ENCODE data around the gene NFIC. TPM values are rescaled to one million over a fixed set of nuclear protein-coding genes. Genes with fewer than 3 reads are reported as not detected.
"Not testable (repeated sequence)": the region's sequence is repeated elsewhere in the genome, so short reads cannot be mapped to it uniquely, and the experiment has no call there.

Gene NFIC
- total RNA-seq, 1 experiment from 2014 or later, result 75.6 TPM

DNA sequence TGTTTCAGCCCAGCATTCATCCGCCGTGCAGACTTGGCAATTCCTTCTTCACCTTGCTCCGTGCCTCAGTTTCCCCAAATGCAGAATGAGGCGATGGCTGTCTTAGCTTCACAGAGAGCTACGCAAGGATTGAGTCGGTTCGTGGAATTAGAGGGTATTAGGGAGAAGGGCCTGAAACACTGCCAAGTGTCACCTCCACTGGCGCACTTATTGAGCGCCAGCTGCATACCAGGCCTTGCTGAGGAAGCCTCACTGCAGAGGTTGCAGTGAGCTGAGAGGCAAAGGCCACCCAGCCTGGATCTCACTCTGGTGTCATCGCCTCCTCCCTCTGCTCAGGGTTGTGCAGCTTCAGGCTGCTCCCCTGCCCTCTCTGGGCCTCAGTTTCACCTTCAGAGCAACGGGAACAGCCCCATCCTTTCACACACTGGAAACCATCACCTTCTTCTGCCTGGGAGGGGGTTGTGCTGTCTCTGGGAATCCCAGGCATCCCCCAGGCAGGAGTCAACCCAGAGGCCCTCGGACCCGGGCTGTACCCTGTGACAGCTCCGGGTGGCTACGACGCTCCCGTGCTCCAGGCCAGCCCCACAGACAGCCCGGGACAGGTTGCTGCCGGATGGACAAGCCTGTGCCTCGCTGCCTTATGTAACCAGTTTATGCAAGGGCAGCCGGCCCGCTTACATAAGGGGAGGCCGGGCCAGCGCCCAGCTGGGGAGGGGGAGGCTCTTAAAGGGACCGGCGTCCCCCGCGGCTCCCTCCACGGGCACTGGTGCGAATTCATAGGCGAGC is 31.9 kb downstream of the NFIC start:
- Histone ChIP-seq H3K9me3 (ENCODE audit: insufficient read depth, low read depth) (no peaks in the 10 kb centered on the region), H3K27ac (no peak overlapping the region), H3K36me3 (ENCODE audit: low read depth) (no peaks in the 10 kb centered on the region), H2AFZ (no peak overlapping the region), H4K20me1 (ENCODE audit: insufficient read depth) (peaks cover 55% of the 10 kb centered on the region), H3K27me3 (ENCODE audit: insufficient read depth, low read depth) (no peaks in the 10 kb centered on the region), H3K4me2 (no peak overlapping the region), H3K4me3 (no peak overlapping the region), H3K9me2 (ENCODE audit: insufficient read depth) (no peaks in the 10 kb centered on the region), H3F3A (ENCODE audit: insufficient read depth, low read depth) (no peaks in the 10 kb centered on the region), H3K79me2 (ENCODE audit: low read depth) (peaks cover 27% of the 10 kb centered on the region), H3K4me1 (replicated peaks; ENCODE audit: insufficient read depth) (no peaks in the 10 kb centered on the region)
- TF ChIP-seq, protein P1, sequence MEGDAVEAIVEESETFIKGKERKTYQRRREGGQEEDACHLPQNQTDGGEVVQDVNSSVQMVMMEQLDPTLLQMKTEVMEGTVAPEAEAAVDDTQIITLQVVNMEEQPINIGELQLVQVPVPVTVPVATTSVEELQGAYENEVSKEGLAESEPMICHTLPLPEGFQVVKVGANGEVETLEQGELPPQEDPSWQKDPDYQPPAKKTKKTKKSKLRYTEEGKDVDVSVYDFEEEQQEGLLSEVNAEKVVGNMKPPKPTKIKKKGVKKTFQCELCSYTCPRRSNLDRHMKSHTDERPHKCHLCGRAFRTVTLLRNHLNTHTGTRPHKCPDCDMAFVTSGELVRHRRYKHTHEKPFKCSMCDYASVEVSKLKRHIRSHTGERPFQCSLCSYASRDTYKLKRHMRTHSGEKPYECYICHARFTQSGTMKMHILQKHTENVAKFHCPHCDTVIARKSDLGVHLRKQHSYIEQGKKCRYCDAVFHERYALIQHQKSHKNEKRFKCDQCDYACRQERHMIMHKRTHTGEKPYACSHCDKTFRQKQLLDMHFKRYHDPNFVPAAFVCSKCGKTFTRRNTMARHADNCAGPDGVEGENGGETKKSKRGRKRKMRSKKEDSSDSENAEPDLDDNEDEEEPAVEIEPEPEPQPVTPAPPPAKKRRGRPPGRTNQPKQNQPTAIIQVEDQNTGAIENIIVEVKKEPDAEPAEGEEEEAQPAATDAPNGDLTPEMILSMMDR (conservative IDR thresholded peaks at IDR 0.05), result no peak
- no peak for TF ChIP-seq EZH2 (IDR thresholded peaks at IDR 0.05; ENCODE audit: low read depth)
- no TSS peak for BruUV-seq (replicated peaks)
- no peak for DNase-seq
- intact Hi-C loops (cut with micrococcal nuclease; ENCODE audit: unreplicated experiment), result no loop called here
- ChIA-PET POLR2A (ENCODE audit: unreplicated experiment) (no interaction called here), CTCF (no interaction called here)

- Histone ChIP-seq H3K9me3 (ENCODE audit: insufficient read depth, low read depth) (no peaks in the 10 kb centered on the region), H3K9me2 (ENCODE audit: insufficient read depth) (no peaks in the 10 kb centered on the region), H3K27ac (no peak overlapping the region), H2AFZ (no peak overlapping the region), H3K27me3 (ENCODE audit: insufficient read depth, low read depth) (no peaks in the 10 kb centered on the region), H3K4me3 (no peak overlapping the region), H3F3A (ENCODE audit: insufficient read depth, low read depth) (no peaks in the 10 kb centered on the region), H4K20me1 (ENCODE audit: insufficient read depth) (peaks cover 55% of the 10 kb centered on the region), H3K79me2 (ENCODE audit: low read depth) (peaks cover 28% of the 10 kb centered on the region), H3K4me2 (no peak overlapping the region), H3K36me3 (ENCODE audit: low read depth) (no peaks in the 10 kb centered on the region), H3K4me1 (replicated peaks; ENCODE audit: insufficient read depth) (no peaks in the 10 kb centered on the region)
- no peak for TF ChIP-seq EZH2 (IDR thresholded peaks at IDR 0.05; ENCODE audit: low read depth)
- TF ChIP-seq, protein P1 (conservative IDR thresholded peaks at IDR 0.05), result no peak
- ChIA-PET POLR2A (ENCODE audit: unreplicated experiment) (no interaction called here), CTCF (no interaction called here)
- no TSS peak for BruUV-seq (replicated peaks)
- no peak for DNase-seq
- intact Hi-C loops (cut with micrococcal nuclease; ENCODE audit: unreplicated experiment), result no loop called here
Observed at GRCh38 chr19:3398900-3399278, 32.5 kb downstream of the NFIC start.

DNA sequence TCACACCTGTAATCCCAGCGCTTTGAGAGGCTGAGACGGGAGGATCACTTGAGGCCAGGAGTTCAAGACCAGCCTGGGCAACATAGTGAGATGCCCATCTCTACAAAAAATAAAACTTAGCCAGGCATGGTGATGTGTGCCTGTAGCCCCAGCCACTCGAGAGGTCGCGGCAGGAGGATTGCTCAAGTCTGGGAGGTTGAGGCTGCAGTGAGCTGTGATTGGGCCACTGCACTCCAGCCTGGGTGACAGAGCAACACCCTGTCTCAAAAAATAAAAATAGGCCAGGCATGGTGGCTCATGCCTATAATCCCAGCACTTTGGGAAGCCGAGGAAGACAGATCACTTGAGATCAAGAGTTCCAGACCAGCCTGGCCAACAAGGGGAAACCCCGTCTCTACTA is 32.9 kb downstream of the NFIC start:
- H3K79me2 ChIP-seq (ENCODE audit: low read depth), result peaks cover 28% of the 10 kb centered on the region

More for the DNA sequence above, 32.9 kb downstream of the NFIC start:
- DNase-seq; H3K27me3 ChIP-seq (ENCODE audit: insufficient read depth, low read depth); BruUV-seq (replicated peaks); POLR2A ChIA-PET (ENCODE audit: unreplicated experiment); H3K4me2 ChIP-seq; H3K36me3 ChIP-seq (ENCODE audit: low read depth); H3K9me3 ChIP-seq (ENCODE audit: insufficient read depth, low read depth); H3K4me1 ChIP-seq (replicated peaks; ENCODE audit: insufficient read depth); intact Hi-C loops (cut with micrococcal nuclease; ENCODE audit: unreplicated experiment); H3K27ac ChIP-seq; H2AFZ ChIP-seq; H3K9me2 ChIP-seq (ENCODE audit: insufficient read depth); H3F3A ChIP-seq (ENCODE audit: insufficient read depth, low read depth); CTCF ChIA-PET; H3K4me3 ChIP-seq: not testable (repeated sequence)
- peaks cover 55% of the 10 kb centered on the region for H4K20me1 ChIP-seq (ENCODE audit: insufficient read depth)
